ENCODE measurements around the gene LAMC3.
A peak's percentile ranks its signal among the peaks of the same experiment; 100 is the strongest.

The LAMC3 gene

DNA sequence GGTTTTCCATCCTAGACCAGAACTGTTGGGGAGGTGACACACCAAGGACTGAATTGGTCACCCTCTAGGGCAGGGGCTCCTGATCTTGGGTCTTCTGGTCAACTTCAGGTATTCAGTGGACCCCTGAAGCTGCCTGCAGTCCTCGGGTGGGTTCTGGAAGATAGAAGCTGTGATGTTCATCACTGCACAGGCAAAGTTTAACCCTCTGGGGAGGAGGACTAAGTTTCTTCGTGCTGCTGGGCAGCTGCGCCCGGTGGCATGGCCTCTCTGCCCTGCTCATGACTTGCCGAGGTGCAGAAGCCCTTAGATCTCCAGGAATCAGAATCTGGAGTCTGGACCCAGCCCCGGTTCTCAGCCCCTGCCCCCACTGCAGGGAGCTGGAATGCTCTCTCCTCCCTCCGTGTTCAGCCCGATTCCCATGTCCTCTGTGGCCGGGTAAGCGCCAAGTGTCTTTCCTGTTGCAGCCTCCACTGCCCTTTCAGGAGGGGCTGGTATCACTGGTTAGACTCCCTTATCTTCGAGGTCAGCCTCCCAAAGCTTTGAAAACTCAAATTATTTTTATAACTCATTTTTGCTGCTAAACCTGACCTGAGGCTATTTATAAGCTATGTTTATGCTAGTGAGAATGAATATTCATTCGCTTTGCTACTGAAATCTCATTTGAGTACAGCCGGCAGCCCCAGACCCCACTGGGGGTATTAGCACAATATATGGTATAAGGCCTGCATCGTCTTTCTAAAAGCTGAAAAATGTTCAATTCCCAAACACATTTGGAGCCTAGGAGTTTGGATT lies 1.7 kb downstream of the LAMC3 start:
- H3K4me1 Mint-ChIP-seq, result peaks cover 31% of the 10 kb centered on the region
- no peaks in the 10 kb centered on the region for H3K9me3 Mint-ChIP-seq
- no peak for TF ChIP-seq CTCF (IDR thresholded peaks at IDR 0.05; ENCODE audit: unreplicated experiment in 3 of 3)
- H3K27me3 Mint-ChIP-seq (ENCODE audit: low read depth), result peaks cover 53% of the 10 kb centered on the region
- peak overlapping the region; percentile 79 to 95 (median 88) for H3K27ac Mint-ChIP-seq
- H3K4me3 Mint-ChIP-seq, result peak overlapping the region; percentile 72 to 76 (median 75)
- no peaks in the 10 kb centered on the region for H3K36me3 Mint-ChIP-seq (ENCODE audit: low read depth)

GRCh38 chr9:131011274-131012022 lies 2.5 kb downstream of the LAMC3 start:
- peak overlapping the region; percentile 72 to 80 (median 75) for H3K4me3 Mint-ChIP-seq
- peaks cover 54% of the 10 kb centered on the region for H3K27me3 Mint-ChIP-seq (ENCODE audit: low read depth)
- TF ChIP-seq CTCF (IDR thresholded peaks at IDR 0.05; ENCODE audit: unreplicated experiment in 3 of 3), result no peak
- H3K4me1 Mint-ChIP-seq, result peaks cover 33% of the 10 kb centered on the region
- no peaks in the 10 kb centered on the region for H3K9me3 Mint-ChIP-seq
- H3K36me3 Mint-ChIP-seq (ENCODE audit: low read depth), result no peaks in the 10 kb centered on the region
- peak overlapping the region; percentile 79 to 95 (median 91) for H3K27ac Mint-ChIP-seq

DNA sequence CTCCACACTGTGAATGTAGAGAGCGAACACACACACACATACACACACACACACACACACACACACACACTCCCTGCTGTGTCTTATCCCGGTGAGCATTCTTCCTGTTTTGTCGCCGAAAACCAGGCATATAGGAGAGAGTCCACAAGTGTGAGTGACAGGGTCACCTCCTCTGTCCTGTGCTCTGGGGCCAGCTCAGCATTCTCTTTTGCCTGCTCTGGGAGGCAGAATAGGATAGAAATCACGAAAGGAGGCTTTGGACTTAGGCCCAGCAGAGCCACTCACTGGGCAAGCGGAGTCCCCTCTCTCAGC lies 3.0 kb downstream of the LAMC3 start:
- no peaks in the 10 kb centered on the region for H3K36me3 Mint-ChIP-seq (ENCODE audit: low read depth)
- no peaks in the 10 kb centered on the region for H3K9me3 Mint-ChIP-seq
- H3K27me3 Mint-ChIP-seq (ENCODE audit: low read depth), result peaks cover 51% of the 10 kb centered on the region
- no peak for TF ChIP-seq CTCF (IDR thresholded peaks at IDR 0.05; ENCODE audit: unreplicated experiment in 3 of 3)
- peaks cover 38% of the 10 kb centered on the region for H3K4me1 Mint-ChIP-seq
- peak overlapping the region; percentile 45 to 80 (median 72) for H3K4me3 Mint-ChIP-seq
- H3K27ac Mint-ChIP-seq, result peak overlapping the region; percentile 79 to 95 (median 91)

- peak overlapping the region; percentile 45 to 80 (median 72) for H3K4me3 Mint-ChIP-seq
- no peaks in the 10 kb centered on the region for H3K36me3 Mint-ChIP-seq (ENCODE audit: low read depth)
- no peaks in the 10 kb centered on the region for H3K9me3 Mint-ChIP-seq
- peak overlapping the region; percentile 79 to 95 (median 91) for H3K27ac Mint-ChIP-seq
- H3K4me1 Mint-ChIP-seq, result peaks cover 41% of the 10 kb centered on the region
- TF ChIP-seq CTCF (IDR thresholded peaks at IDR 0.05; ENCODE audit: unreplicated experiment in 3 of 3), result no peak
- peaks cover 46% of the 10 kb centered on the region for H3K27me3 Mint-ChIP-seq (ENCODE audit: low read depth)
Measured at GRCh38 chr9:131012396-131012917, 3.5 kb downstream of the LAMC3 start.

DNA sequence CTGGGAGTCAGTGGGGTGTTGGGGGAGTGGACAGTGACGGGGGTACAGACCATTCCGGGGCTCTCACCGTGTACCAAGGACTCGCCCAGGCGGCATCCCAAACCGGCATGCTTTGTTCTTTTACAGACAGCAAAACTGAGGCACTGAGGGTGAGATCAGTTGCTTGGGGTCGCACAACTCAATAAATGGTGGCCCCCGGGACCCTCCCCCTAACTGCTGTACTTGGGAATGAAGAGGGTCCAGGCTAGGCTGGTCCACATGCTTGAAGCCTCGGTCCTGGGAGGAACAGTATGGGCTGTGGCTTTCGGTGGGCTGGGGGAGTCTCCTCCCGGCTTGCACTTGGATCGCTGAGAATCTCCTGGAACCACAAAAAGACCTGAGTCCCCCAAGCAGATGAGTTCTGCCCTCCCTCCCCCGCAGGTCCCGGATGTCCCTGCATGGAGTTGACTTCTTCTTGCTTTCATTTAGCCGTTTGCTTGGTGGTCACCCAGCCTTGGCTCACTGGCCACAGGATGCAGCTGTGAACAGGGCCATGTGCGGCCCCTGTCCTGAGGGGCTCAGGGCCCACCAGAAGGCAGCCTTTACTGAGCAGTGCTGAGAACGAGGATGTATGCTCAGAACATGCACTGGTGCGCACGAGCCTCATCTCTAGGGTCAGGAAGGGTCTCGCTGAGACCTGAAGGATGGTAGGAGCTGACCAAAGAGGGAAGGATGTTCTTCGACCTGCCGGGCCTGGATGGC lies 4.2 kb downstream of the LAMC3 start:
- Mint-ChIP-seq H3K27me3 (ENCODE audit: low read depth) (peaks cover 39% of the 10 kb centered on the region), H3K36me3 (ENCODE audit: low read depth) (no peaks in the 10 kb centered on the region), H3K9me3 (no peaks in the 10 kb centered on the region), H3K27ac (peak overlapping the region; percentile 76 to 95 (median 79)), H3K4me1 (peaks cover 41% of the 10 kb centered on the region), H3K4me3 (peak overlapping the region in 2 of 3 experiments; percentile 32 to 35)
- no peak for TF ChIP-seq CTCF (IDR thresholded peaks at IDR 0.05; ENCODE audit: unreplicated experiment in 3 of 3)

Data from nephron (organoid).